Testis (tissue), 2 donors: ENCODE measurements around the gene RRP9.

ENCODE experiments used
- POLR2A ChIP-seq: fragments of 450-650 bp; IDR thresholded peaks from one replicate; pipeline ENCODE4 v1.6.1; 2017; ENCODE audit warnings: antibody characterized with exemption, mild to moderate bottlenecking, moderate library complexity
- TF ChIP-seq, protein P1 (sequence below), 3 experiments: fragments of 450-650 bp in 2 of 3; fragments of 200-600 bp in 1 of 3; sonication (generic) in 1 of 3; IDR thresholded peaks; one replicate each; pipeline ENCODE4 v1.5.1; 2016 to 2019; ENCODE audit warnings: antibody characterized with exemption in 3 of 3, mild to moderate bottlenecking in 2 of 3, moderate library complexity in 1 of 3

DNA sequence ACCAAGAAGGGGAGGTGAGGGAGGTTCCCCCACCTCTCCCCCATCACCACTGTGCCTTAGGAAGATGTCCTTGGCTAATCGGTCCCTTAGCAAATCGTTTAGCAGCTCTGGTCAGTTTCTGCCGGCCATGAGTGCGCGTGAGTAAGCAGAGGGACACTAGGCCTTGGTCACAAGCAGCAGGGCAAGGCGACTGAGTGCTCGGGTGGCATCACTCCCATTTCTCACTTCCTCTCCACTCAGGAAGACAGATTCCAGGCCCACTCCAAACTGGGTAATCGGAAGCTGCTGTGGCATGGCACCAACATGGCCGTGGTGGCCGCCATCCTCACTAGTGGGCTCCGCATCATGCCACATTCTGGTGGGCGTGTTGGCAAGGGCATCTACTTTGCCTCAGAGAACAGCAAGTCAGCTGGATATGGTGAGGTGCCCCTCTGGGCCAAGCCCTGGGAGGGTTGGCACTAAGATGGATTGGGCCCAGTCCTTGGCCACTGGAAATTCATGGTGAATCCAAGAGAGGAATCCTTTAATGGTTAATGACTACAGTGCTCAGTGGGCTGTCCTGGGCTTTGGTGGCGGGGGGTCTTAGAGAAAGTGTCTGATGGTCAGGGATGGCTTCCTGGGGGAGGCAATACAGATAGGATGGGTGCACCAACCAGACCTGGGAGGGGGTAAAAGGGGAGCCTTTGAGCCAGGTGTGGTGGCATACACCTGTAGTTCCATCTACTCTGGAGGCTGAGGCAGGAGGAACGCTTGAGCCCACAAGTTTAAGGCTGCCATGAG lies 4.4 kb upstream of the RRP9 start:
- TF ChIP-seq, protein P1, sequence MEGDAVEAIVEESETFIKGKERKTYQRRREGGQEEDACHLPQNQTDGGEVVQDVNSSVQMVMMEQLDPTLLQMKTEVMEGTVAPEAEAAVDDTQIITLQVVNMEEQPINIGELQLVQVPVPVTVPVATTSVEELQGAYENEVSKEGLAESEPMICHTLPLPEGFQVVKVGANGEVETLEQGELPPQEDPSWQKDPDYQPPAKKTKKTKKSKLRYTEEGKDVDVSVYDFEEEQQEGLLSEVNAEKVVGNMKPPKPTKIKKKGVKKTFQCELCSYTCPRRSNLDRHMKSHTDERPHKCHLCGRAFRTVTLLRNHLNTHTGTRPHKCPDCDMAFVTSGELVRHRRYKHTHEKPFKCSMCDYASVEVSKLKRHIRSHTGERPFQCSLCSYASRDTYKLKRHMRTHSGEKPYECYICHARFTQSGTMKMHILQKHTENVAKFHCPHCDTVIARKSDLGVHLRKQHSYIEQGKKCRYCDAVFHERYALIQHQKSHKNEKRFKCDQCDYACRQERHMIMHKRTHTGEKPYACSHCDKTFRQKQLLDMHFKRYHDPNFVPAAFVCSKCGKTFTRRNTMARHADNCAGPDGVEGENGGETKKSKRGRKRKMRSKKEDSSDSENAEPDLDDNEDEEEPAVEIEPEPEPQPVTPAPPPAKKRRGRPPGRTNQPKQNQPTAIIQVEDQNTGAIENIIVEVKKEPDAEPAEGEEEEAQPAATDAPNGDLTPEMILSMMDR (IDR thresholded peaks at IDR 0.05): no peak
- TF ChIP-seq POLR2A: no peak
